SIG-M5 treated with dmso at 0.1 percent for 504 hours (cell line): Measurements from ENCODE around the gene SYNM.
A peak's percentile ranks its signal among the peaks of the same experiment; 100 is the strongest.

Experiments used
- DNase-seq: peaks from one replicate; lab custom pipeline; 2025; ENCODE audit not compliant: unreplicated experiment; lab: John Stamatoyannopoulos, UW

SYNM gene

GRCh38 chr15:99139276-99139675, 34.4 kb downstream of the SYNM start:
- DNase-seq, result no peak

GRCh38 chr15:99140590-99140989, 35.7 kb downstream of the SYNM start:
- no peak for DNase-seq

GRCh38 chr15:99141943-99142342, 37.1 kb downstream of the SYNM start:
- DNase-seq, result no peak

- no peak for DNase-seq
Observed at GRCh38 chr15:99142562-99142961, 37.7 kb downstream of the SYNM start.

- DNase-seq, result no peak
Observed at GRCh38 chr15:99143242-99143641, 38.4 kb downstream of the SYNM start.

GRCh38 chr15:99143655-99144610, 39.1 kb downstream of the SYNM start:
- no peak for DNase-seq

DNA sequence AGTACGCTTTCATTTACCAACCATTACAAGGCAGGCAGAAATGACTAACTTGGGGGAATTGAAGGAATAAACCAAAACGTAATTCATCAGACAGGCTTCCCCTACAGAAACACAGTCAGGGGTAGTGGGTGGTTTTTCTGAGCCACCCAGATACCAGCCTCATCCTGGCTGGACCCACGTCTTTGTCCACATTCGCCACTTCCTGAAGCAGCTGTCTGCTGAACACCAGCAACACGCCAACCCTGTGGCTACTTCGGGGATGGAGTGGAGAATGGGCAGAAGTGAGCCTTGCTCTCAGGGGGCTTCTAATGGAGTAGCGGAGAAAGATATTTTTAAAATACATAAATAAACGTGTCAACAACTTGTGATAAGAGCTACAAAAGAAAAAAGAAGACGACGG, 40.1 kb downstream of the SYNM start:
- DNase-seq, result no peak

- no peak for DNase-seq
Observed at GRCh38 chr15:99145778-99146177, 40.9 kb downstream of the SYNM start.

- DNase-seq, result no peak
Observed at GRCh38 chr15:99146661-99147060, 41.8 kb downstream of the SYNM start.

GRCh38 chr15:99148851-99149276, 44.0 kb downstream of the SYNM start:
- no peak for DNase-seq

DNA sequence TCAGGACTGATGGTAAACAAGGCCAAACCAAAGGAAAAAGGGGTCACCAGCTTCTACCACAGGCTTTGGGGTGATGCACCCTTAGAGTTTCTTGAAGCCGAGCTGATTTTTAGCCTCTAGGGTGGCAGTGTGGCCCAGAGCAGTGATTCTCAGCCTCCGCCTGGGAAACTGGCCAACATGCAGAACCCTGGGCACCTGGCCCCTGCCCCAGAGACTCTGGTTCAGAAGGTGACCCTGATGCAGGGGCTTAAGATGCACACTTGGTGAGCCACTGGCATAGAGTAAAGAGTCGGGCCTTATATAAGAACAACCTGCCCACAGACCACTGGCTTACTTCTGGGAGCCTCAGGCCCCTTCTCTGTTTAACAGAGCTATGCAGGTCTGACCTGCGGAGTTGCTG, 44.5 kb downstream of the SYNM start:
- DNase-seq, result no peak

DNA sequence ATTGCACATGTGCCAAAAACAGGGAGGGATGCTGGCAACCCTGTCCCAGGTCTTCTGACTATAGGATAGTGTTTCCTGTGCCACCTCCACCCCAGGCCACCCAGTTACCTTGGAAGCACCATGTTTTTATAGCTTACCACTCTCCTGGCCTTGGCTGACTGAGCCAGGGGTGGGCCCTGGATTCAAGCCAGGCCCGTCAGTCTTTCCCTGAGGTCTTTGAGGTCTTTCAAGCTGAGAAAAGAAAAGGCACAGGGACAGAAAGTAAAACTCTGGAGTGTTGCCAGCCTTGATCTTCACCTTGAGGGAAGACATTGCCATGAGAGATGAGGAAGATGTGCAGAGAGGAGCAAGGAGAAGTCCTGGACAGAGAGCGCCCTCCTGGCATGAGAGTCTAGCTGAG, 46.3 kb downstream of the SYNM start:
- DNase-seq, result no peak

DNA sequence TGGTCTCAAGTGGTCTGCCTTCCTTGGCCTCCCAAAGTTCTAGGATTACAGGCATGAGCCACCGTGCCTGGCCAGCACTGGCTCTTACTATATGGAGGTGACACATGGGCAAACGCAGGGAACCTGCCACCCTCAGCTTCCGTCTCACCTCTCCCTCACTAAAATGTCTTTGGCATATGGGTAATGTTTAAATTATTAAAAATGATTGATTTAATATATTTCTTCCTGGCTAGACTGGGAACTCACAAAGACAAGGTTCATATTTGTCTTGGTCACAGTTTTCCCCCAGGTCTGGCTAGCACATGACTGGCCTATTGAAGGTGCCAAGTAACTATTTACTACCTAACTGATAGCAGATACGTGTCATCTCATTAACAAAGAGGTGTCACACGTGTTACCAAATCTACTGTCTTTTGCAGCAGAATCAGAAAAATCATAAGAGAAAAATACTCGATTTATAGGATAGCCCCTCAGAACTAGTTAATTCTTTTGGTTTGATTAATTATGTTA, 48.2 kb downstream of the SYNM start:
- DNase-seq, result no peak

DNA sequence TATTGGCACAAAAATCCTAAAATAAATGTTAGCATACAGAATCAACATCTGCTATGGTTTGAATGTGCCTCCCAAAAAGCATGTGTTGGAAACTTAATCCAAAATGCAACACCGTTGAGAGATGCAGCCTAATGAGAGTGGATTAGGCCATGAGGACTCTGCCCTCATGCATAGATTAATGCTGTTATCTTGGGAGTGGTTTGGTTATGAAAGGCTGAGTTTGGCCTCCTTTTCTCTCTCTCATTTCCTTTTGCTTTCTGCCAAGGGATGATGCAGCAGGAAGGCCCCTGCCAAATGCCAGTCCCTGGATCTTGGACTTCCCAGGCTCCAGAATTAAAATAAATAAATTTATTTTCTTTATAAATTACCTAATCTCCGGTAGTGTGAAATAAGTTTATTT, 49.4 kb downstream of the SYNM start:
- DNase-seq, result no peak

DNA sequence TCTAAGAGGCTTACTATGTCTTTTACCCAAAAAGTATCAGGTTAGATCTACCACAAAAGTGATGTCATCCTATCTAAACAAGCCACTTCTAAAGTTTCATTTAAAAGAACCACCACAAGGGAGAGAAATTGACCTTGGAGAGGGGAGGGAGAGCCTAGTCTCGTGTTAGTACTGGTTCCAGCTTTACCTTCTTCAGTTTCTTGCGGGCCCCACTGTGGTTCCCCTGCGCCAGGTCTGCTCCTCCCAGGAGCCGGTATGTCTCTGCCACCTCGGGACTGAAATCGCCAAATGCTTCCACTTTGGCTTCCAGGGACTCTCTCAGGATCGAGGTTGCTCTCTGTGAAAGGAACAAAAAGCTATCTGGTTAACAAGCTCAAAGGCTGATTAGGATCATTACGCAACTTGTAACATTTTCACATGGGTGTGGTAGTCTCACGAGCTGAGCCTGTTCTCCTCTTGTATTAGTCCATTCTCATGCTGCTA, 51.1 kb downstream of the SYNM start:
- DNase-seq, result peak; percentile 31

DNA sequence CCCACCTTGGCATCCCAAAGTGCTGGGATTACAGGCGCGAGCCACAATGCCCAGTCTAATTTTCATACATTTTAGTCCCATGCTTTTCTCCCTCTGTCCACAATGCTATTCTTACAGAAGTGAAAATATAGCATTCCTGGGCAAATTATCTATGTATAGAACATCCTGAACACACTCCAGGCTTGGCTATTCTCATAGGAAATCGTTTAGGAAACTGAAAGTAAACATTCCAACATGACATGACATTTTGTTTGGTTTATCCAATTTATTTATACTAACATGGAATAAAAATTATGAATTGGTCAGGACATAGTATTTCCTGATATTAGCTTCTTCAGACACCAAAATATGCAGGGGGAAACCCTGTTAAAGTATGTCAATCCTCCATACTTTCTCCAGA, 52.6 kb downstream of the SYNM start:
- no peak for DNase-seq

- no peak for DNase-seq
Observed at GRCh38 chr15:99158626-99159412, 53.9 kb downstream of the SYNM start.

DNA sequence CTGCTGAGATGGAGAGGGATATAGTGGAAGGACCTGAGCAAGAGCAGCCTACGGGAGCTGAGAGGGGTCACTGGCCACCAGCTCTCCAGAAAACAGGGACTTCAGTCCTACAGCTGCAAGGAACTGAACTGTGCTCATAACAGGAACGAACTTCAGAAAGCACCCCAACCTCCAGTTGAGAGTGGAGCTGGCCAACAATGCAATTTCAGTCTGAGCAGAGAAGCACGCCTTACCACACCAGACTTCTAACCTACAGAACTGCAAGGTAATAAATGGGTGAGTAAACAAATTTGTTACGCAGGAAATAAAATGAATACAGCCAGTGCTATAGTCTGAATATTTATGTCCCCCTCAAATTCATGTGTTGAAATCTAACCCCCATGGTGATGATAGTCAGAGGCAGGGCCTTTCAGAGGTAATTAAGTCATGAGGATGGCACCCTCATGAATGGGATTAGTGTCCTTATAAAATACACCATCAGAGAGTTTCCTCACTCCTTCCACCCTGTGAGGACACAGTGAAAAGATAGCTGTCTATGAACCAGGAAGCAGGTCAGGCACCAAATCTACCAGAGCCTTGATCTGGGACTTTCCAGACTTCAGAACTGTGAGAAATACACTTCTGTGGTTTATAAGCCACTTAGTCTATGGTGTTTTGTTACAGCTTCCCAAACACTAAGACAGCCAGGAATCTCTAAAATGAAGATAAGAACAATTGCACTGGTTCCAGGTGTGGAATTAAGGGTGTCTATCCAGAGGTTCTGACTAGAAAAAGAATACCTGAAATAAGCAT, 58.6 kb downstream of the SYNM start:
- no peak for DNase-seq

- DNase-seq, result no peak
Observed at GRCh38 chr15:99164119-99164518, 59.2 kb downstream of the SYNM start.

DNA sequence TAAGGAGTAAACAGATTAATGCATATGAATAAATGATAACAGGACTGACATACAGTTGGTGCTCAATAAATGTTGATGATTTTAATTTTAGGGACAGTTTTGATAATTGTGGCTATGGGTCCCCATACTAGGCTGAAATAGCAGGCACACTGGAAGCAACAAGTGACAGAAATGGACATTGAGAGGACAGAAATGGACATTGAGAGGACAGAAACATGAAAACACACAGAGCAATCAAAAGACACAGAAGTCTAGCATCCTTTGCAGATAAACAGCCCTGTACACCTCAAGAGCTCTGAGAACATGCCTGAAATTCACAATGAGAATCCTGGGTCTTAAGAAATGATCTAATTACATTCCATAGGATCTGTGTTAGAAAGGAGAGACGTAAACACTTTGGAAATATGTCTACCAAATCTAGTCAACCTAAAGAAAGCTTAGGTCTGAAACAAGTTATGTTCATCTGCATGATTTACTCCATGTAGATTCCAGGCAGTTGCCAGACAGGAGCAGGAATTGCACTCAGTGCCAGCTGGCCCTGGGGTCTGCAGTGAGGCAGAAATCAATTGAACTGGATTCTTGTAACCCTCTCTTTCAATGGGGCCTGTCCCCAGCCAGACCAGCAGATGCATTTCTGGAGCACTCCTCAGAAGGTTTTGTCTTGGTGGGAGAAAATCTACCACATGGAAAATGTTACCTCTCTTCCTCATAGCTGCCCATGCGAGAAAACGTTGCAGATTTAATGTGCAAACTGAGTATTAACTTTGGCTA, 60.3 kb downstream of the SYNM start:
- DNase-seq, result no peak
